ENCODE results near the gene ARL17B. TPM values are rescaled to one million over a fixed set of nuclear protein-coding genes. Genes with fewer than 3 reads are reported as not detected.
A peak's percentile ranks its signal among the peaks of the same experiment; 100 is the strongest.
"Not testable (repeated sequence)": the region's sequence is repeated elsewhere in the genome, so short reads cannot be mapped to it uniquely, and the experiment has no call there.

The ARL17B gene
- total and polyA plus RNA-seq, 2 experiments from 2014 or later = 18.8 to 39.3 TPM

DNA sequence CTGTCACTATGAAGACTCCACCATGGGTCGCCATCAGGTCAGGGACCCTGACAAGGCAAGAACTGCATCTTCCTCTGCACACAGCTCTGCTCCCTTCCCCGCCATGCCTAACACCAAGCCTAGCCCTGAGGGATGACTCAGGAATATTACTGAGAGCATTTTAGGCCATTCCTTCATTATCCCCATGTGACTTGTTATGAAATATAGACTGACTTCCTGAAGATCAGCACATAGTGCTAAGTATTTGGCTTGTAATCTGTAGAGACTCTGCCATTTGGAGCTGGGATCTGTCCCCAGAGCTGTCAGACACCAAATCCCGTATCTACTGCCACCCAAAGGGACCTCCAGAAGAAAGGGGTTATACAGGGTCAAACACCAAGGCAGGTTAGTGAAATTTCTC is 19.4 kb downstream of the ARL17B start:
- not testable (repeated sequence) for H3K9me2 ChIP-seq (ENCODE audit: insufficient read depth); H3K4me3 Mint-ChIP-seq; H3K79me2 ChIP-seq (replicated peaks; ENCODE audit: insufficient read depth); H3K4me1 Mint-ChIP-seq; H3K4me3 ChIP-seq; H3K36me3 ChIP-seq (ENCODE audit: insufficient read depth); DNase-seq (ENCODE audit: low spot score); H3K9me3 Mint-ChIP-seq; H3K27me3 Mint-ChIP-seq (ENCODE audit: insufficient read depth, low read depth, poor library complexity); H3K27ac ChIP-seq (ENCODE audit: low read depth); H4K20me1 ChIP-seq (replicated peaks; ENCODE audit: insufficient read depth); H3K36me3 Mint-ChIP-seq (ENCODE audit: low read depth); H3K4me1 ChIP-seq (ENCODE audit: insufficient read depth); H3K27ac Mint-ChIP-seq; H3K27me3 ChIP-seq (ENCODE audit: insufficient read depth); H3K4me2 ChIP-seq; H2AFZ ChIP-seq; H3F3A ChIP-seq (replicated peaks; ENCODE audit: low read depth)
- ATAC-seq = peak; percentile 29; the same call in 2 of the 3 replicates

DNA sequence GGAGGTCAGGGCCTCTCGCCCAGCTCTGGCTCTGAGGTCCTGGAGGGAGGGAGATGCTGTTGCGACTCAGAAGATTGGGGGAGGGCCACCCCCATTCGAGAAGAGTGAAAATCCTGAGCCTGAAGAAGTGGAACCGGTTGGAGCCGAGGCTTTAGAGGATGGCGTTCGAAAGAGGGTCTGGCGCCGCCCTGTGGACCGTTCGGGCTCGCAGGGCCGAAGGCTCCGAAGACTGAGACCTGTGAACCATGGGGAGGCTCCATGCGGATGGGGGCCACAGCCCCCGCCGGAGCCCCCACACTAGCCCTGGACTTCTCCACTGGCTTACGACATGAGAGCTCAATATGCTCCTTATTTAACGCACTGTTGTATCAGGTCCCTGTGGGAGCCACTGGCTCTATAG is 20.3 kb downstream of the ARL17B start:
- H3K27ac Mint-ChIP-seq; H3K36me3 ChIP-seq (ENCODE audit: insufficient read depth); H4K20me1 ChIP-seq (replicated peaks; ENCODE audit: insufficient read depth); H3K4me1 ChIP-seq (ENCODE audit: insufficient read depth); H2AFZ ChIP-seq; H3K9me3 Mint-ChIP-seq; H3K27me3 Mint-ChIP-seq (ENCODE audit: insufficient read depth, low read depth, poor library complexity); H3K79me2 ChIP-seq (replicated peaks; ENCODE audit: insufficient read depth); H3K27me3 ChIP-seq (ENCODE audit: insufficient read depth); H3F3A ChIP-seq (replicated peaks; ENCODE audit: low read depth); H3K36me3 Mint-ChIP-seq (ENCODE audit: low read depth); H3K27ac ChIP-seq (ENCODE audit: low read depth); DNase-seq (ENCODE audit: low spot score); H3K4me2 ChIP-seq; H3K9me2 ChIP-seq (ENCODE audit: insufficient read depth); H3K4me3 Mint-ChIP-seq; H3K4me3 ChIP-seq; H3K4me1 Mint-ChIP-seq: not testable (repeated sequence)
- peak; percentile 90 for ATAC-seq

DNA sequence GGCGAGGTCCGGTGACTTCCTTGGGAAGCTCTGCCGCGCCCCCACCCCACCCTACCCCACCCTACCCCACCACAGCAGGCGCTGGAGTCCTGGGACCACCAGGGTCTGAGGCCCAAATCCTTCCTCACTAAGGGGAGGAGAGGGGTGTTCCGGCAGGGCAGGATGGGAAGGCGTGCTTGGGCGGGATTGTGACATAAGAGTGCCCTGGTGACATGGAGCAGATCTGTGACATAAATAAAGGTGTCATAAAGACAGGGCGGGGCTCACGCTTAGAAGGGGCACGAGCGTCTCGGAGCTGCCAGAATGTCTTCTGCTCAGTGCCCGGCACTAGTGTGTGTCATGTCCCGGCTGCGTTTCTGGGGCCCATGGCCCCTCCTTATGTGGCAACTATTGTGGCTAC is 66.7 kb downstream of the ARL17B start, which contains the start of gene LRRC37A:
LRRC37A (plus strand) TSS at position 301 of the 400 bp plus-strand sequence; CDS start at position 304, 3 bp downstream.
- not testable (repeated sequence) for H3K36me3 Mint-ChIP-seq (ENCODE audit: low read depth); H3K79me2 ChIP-seq (replicated peaks; ENCODE audit: insufficient read depth); DNase-seq (ENCODE audit: low spot score); H3K27me3 ChIP-seq (ENCODE audit: insufficient read depth); H3K4me1 Mint-ChIP-seq; H3K36me3 ChIP-seq (ENCODE audit: insufficient read depth); H2AFZ ChIP-seq; H3F3A ChIP-seq (replicated peaks; ENCODE audit: low read depth); H3K4me2 ChIP-seq; ATAC-seq; H3K4me3 Mint-ChIP-seq; H3K27ac Mint-ChIP-seq; H3K9me2 ChIP-seq (ENCODE audit: insufficient read depth); H3K4me3 ChIP-seq; H3K9me3 Mint-ChIP-seq; H3K27ac ChIP-seq (ENCODE audit: low read depth); H3K27me3 Mint-ChIP-seq (ENCODE audit: insufficient read depth, low read depth, poor library complexity); H4K20me1 ChIP-seq (replicated peaks; ENCODE audit: insufficient read depth); H3K4me1 ChIP-seq (ENCODE audit: insufficient read depth)

- not testable (repeated sequence) for H3K9me3 Mint-ChIP-seq; H3F3A ChIP-seq (replicated peaks; ENCODE audit: low read depth); H3K79me2 ChIP-seq (replicated peaks; ENCODE audit: insufficient read depth); H3K4me1 Mint-ChIP-seq; H3K9me2 ChIP-seq (ENCODE audit: insufficient read depth); H3K4me3 ChIP-seq; H4K20me1 ChIP-seq (replicated peaks; ENCODE audit: insufficient read depth); H2AFZ ChIP-seq; H3K27ac ChIP-seq (ENCODE audit: low read depth); ATAC-seq; H3K4me2 ChIP-seq; H3K36me3 Mint-ChIP-seq (ENCODE audit: low read depth); H3K4me3 Mint-ChIP-seq; H3K36me3 ChIP-seq (ENCODE audit: insufficient read depth); DNase-seq (ENCODE audit: low spot score); H3K27me3 ChIP-seq (ENCODE audit: insufficient read depth); H3K4me1 ChIP-seq (ENCODE audit: insufficient read depth); H3K27me3 Mint-ChIP-seq (ENCODE audit: insufficient read depth, low read depth, poor library complexity)
- H3K27ac Mint-ChIP-seq = peak overlapping the region; percentile 11; the same call in 1 of the 2 replicates
Measured at GRCh38 chr17:46291618-46292017, 69.9 kb downstream of the ARL17B start.

DNA sequence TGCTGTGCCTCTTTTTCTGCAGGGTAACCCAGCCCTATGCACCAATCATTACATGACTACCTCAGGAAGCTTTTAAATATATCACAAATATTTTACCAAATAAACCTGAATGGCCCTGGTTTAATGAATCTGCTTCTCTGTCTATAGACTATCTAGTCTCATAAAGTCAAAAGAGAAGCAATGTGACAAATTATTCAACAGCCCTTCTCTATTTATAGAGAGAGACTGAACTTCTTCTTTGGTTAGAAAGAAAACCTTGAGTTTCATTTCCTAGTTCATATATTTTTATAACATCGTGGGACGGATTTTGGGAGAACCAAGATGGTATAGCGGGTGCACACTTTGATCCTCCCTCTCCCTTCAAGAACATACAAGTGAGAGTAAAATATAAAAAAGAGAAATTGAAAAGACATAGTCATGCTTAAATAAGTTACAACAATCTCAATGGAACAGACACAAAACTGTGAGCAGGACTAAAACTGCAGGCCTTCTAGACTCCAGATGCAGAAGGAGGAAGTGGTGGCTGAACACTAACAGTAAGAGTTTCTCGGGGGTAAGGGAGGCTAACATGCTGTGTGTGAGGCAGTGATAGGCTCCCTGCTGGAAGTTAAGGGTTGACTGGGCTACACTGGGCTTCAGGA is 70.5 kb downstream of the ARL17B start:
- H3K27ac ChIP-seq (ENCODE audit: low read depth); H3K27me3 ChIP-seq (ENCODE audit: insufficient read depth); DNase-seq (ENCODE audit: low spot score); H3K4me3 ChIP-seq; H3K9me2 ChIP-seq (ENCODE audit: insufficient read depth); H3K9me3 Mint-ChIP-seq; H3K4me2 ChIP-seq; H2AFZ ChIP-seq; H3F3A ChIP-seq (replicated peaks; ENCODE audit: low read depth); H3K36me3 Mint-ChIP-seq (ENCODE audit: low read depth); H3K27me3 Mint-ChIP-seq (ENCODE audit: insufficient read depth, low read depth, poor library complexity); H3K4me1 ChIP-seq (ENCODE audit: insufficient read depth); H4K20me1 ChIP-seq (replicated peaks; ENCODE audit: insufficient read depth); H3K36me3 ChIP-seq (ENCODE audit: insufficient read depth); H3K79me2 ChIP-seq (replicated peaks; ENCODE audit: insufficient read depth); H3K4me1 Mint-ChIP-seq; H3K4me3 Mint-ChIP-seq: not testable (repeated sequence)
- peak; percentile 67 for ATAC-seq
- H3K27ac Mint-ChIP-seq = peak overlapping the region; percentile 11; the same call in 1 of the 2 replicates

GRCh38 chr17:46287587-46287986 is 74.0 kb downstream of the ARL17B start:
- H3K27ac Mint-ChIP-seq; H3K4me3 ChIP-seq; H3K27me3 Mint-ChIP-seq (ENCODE audit: insufficient read depth, low read depth, poor library complexity); H3K79me2 ChIP-seq (replicated peaks; ENCODE audit: insufficient read depth); H3K36me3 Mint-ChIP-seq (ENCODE audit: low read depth); H3K9me3 Mint-ChIP-seq; H3K27me3 ChIP-seq (ENCODE audit: insufficient read depth); H3K27ac ChIP-seq (ENCODE audit: low read depth); H4K20me1 ChIP-seq (replicated peaks; ENCODE audit: insufficient read depth); H3K4me2 ChIP-seq; H3K4me3 Mint-ChIP-seq; H3F3A ChIP-seq (replicated peaks; ENCODE audit: low read depth); H2AFZ ChIP-seq; H3K36me3 ChIP-seq (ENCODE audit: insufficient read depth); DNase-seq (ENCODE audit: low spot score); H3K4me1 ChIP-seq (ENCODE audit: insufficient read depth); ATAC-seq; H3K9me2 ChIP-seq (ENCODE audit: insufficient read depth): not testable (repeated sequence)
- peaks cover 11% of the 10 kb centered on the region for H3K4me1 Mint-ChIP-seq

Measured in GM23338 (cell line).